NT2/D1 (cell line): Measurements from ENCODE around the gene C5orf22.

Source experiments
- DNase-seq: peaks from one replicate; pipeline ENCODE4 v3.0.0-alpha.2; 2011; ENCODE audit warnings: low read depth, low spot score
- H3K27me3 ChIP-seq: 2 replicates; pipeline ENCODE4 v1.6.0; 2011; ENCODE audit warnings: mild to moderate bottlenecking; ENCODE audit not compliant: insufficient read length, insufficient read depth
- H3K36me3 ChIP-seq: 2 replicates; pipeline ENCODE4 v1.6.1; 2011; ENCODE audit warnings: mild to moderate bottlenecking, low read length, mixed read lengths; ENCODE audit not compliant: insufficient read depth, insufficient read length
- H3K4me1 ChIP-seq: 2 replicates; pipeline ENCODE4 v1.5.1; 2011; ENCODE audit not compliant: insufficient read depth, insufficient read length
- H3K4me3 ChIP-seq: 2 replicates; pipeline ENCODE4 v1.5.1; 2011; ENCODE audit warnings: low read depth; ENCODE audit not compliant: insufficient read length
- H3K9ac ChIP-seq: 2 replicates; pipeline ENCODE4 v1.6.0; 2011; ENCODE audit warnings: low read depth; ENCODE audit not compliant: insufficient read length
- H3K9me3 ChIP-seq: 2 replicates; pipeline ENCODE4 v1.5.1; 2011; ENCODE audit warnings: mild to moderate bottlenecking, low read length; ENCODE audit not compliant: insufficient read depth
- SUZ12 ChIP-seq: IDR thresholded peaks from 2 replicates; pipeline ENCODE4 v1.6.1; 2011; ENCODE audit not compliant: insufficient read length, insufficient read depth; ENCODE audit errors: extremely low read depth
- YY1 ChIP-seq: IDR thresholded peaks from 2 replicates; pipeline ENCODE4 v1.6.1; 2011; ENCODE audit not compliant: insufficient read length, insufficient read depth
- ZNF274 ChIP-seq: IDR thresholded peaks from 2 replicates; pipeline ENCODE4 v1.6.1; 2011; ENCODE audit warnings: mild to moderate bottlenecking, low read depth, low read length

Gene C5orf22

DNA sequence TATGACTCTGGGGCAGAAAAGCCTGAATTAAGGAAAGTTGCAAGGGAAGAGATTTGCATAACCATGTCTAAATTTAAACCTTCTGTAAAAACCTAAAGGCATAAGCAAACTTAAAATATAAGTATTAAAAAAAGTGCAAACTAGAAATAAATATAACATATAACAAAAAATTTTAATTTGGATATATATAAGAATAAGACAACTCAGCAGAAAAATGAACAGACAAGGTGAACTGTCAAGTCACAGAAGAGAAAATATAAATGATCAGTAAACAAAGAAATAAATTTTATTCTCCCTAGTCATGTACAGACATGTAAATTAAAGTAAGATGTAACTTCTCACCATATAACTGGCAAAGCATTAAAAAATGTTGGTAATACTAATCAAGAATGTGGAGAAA, 37.0 kb downstream of the C5orf22 start:
- TF ChIP-seq ZNF274: no peak
- TF ChIP-seq YY1: no peak
- no peak for TF ChIP-seq SUZ12
- no peak overlapping the region for H3K4me3 ChIP-seq
- DNase-seq: no peak
- no peak overlapping the region for H3K9ac ChIP-seq
- H3K36me3 ChIP-seq: no peaks in the 10 kb centered on the region
- no peaks in the 10 kb centered on the region for H3K27me3 ChIP-seq
- H3K9me3 ChIP-seq: peaks cover 11% of the 10 kb centered on the region; the same call in 1 of the 2 replicates
- H3K4me1 ChIP-seq: no peaks in the 10 kb centered on the region

DNA sequence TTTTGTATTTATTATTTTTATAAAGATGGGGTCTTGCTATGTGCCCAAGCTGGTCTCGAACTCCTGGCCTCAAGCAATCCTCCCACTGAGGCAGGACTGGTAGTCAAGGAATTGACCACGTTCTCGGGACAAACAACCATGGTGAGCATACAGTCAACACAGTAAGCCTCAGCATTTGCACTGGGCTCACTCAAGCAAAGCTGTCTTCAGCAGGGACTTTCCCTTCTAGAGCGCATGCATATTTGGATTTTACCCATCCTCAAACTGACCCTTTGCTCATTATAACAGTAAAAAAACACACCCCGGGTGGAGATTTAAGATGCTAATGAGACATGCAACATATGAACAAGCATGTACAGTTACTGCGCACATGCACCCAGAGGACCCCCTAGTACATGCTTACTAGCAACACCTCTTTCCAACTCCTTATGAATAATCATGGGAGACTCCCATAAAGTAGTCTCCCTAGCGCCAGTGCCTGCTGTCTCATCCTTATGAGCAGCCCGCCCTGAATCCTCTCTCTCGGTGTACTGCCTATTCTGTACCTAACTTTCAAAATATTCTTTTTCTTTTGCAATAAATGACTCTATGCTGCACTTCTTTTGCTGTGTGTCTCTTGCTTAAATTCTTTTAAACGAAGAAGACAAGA, 41.5 kb downstream of the C5orf22 start:
- no peaks in the 10 kb centered on the region for H3K9me3 ChIP-seq
- no peak for TF ChIP-seq YY1
- no peaks in the 10 kb centered on the region for H3K4me1 ChIP-seq
- no peaks in the 10 kb centered on the region for H3K27me3 ChIP-seq
- DNase-seq: no peak
- H3K4me3 ChIP-seq: no peak overlapping the region
- H3K9ac ChIP-seq: no peak overlapping the region
- H3K36me3 ChIP-seq: no peaks in the 10 kb centered on the region

DNA sequence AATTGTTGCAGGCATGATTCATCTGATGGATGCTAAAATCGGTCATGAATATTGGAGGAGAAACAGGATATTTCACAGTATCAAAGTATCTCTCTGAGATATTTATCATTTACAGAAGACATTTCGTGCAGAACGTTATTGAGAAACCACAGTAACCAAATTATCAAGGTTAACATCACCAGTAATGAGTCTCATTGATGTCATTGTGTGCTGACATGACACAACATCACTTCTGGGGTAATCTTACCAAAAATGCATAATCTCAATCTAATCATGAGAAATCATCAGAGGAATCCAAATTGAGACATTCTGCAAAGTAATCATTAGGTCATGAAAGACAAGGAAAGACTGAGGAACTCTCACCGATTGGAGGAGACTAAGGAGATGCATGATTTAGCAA, 42.7 kb downstream of the C5orf22 start:
- DNase-seq: no peak
- H3K9me3 ChIP-seq: no peaks in the 10 kb centered on the region
- no peak overlapping the region for H3K9ac ChIP-seq
- no peaks in the 10 kb centered on the region for H3K36me3 ChIP-seq
- TF ChIP-seq YY1 (no peak), ZNF274 (no peak), SUZ12 (no peak)
- H3K4me1 ChIP-seq: no peaks in the 10 kb centered on the region
- no peaks in the 10 kb centered on the region for H3K27me3 ChIP-seq
- H3K4me3 ChIP-seq: no peak overlapping the region

DNA sequence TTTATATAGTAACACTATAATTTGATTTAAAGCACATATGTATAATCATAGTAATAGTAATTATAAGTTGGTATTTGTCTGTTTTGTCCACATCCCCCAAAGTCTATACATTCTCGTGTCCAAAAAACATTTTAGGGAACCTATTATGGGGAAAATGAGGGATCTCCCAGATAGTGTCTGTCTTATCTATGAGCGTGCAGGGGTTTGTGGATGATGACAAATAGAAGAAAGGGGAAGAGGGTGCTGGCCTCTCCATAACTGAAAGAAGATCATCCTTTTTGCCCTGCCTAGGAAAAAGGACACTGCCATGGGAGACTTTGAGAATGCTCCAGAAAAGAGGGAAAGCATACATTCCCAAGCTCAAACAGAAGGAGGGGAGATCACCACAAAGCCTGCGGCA, 45.3 kb downstream of the C5orf22 start:
- DNase-seq: no peak
- H3K9me3 ChIP-seq: no peaks in the 10 kb centered on the region
- H3K4me3 ChIP-seq: no peak overlapping the region
- no peaks in the 10 kb centered on the region for H3K27me3 ChIP-seq
- no peak overlapping the region for H3K9ac ChIP-seq
- TF ChIP-seq SUZ12: no peak
- no peak for TF ChIP-seq ZNF274
- TF ChIP-seq YY1: no peak
- H3K4me1 ChIP-seq: no peaks in the 10 kb centered on the region
- no peaks in the 10 kb centered on the region for H3K36me3 ChIP-seq

DNA sequence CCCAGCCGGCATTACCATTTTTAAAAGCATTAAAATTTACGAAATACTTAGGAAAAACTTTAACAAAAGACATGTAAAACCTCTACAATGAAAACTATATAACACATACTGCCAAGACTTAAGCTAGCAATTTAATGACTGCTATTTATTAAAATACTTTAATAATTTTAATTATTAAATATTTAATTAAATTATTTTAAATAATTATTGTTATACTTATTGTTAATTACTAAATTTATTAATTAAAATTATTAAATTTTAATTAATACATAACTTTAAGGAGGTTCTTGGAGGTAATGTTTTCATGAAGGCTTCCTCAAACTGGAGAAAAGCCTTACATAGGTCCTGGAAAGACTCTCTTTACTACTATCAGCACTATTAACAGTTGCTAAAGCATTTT, 47.5 kb downstream of the C5orf22 start:
- no peaks in the 10 kb centered on the region for H3K9me3 ChIP-seq
- no peaks in the 10 kb centered on the region for H3K4me1 ChIP-seq
- H3K36me3 ChIP-seq: no peaks in the 10 kb centered on the region
- DNase-seq: no peak
- no peak for TF ChIP-seq ZNF274
- no peak for TF ChIP-seq YY1
- no peak for TF ChIP-seq SUZ12
- no peak overlapping the region for H3K4me3 ChIP-seq
- H3K9ac ChIP-seq: no peak overlapping the region
- H3K27me3 ChIP-seq: no peaks in the 10 kb centered on the region

DNA sequence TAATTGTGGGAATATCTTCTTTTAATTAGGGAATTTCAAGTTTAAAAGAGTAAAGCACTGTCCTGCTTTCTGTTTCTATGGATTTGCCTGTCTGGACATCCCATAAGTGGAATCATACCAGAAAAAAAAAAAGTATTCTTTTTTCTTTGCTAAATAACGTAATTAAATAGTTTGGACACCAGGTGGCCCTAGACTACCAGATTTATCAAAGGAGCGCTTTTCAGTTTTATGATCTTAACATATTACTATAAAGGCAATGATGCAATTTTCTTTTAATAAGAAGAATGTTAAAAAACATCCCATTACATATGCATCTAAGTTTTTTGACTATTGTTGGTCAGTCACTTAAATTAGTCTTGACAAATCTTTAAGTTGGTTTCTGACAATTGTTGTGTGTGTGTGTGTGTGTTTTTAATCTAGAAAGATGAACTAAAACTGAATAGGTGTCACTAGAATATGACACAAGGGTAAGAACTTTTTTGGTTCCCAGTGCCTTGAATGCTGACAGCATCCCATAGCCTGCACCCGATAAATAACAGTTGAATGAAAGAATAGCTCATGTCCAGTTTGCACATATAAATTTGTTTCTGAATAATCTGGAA, 49.5 kb downstream of the C5orf22 start:
- Histone ChIP-seq H3K9ac (no peak overlapping the region), H3K4me3 (no peak overlapping the region), H3K9me3 (no peaks in the 10 kb centered on the region), H3K36me3 (no peaks in the 10 kb centered on the region), H3K27me3 (no peaks in the 10 kb centered on the region), H3K4me1 (no peaks in the 10 kb centered on the region)
- TF ChIP-seq SUZ12 (no peak), YY1 (no peak), ZNF274 (no peak)
- peak; percentile 6 for DNase-seq

DNA sequence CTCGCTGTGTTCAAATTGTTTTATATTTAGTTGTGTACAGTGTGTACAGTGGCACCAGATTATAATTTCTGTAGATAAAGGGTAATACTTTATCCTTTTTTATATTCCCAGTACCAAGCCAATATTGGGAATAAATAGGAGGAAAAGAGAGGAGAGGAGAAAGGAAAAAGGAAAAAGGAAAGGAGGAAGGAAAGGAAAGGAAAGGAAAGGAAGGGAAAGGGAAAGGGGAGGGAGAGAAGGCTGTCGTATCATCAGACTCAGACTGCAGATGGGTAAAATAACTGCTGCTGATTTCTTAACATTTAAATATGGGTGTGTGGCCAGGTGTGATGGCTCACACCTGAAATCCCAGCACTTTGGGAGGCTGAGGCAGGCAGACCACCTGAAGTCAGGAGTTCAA, 51.0 kb downstream of the C5orf22 start:
- Histone ChIP-seq H3K4me3 (no peak overlapping the region), H3K27me3 (no peaks in the 10 kb centered on the region), H3K4me1 (no peaks in the 10 kb centered on the region), H3K9me3 (0 out of 2 replicates have a peak, but pooled peaks cover 2% of the 10 kb centered on the region), H3K9ac (no peak overlapping the region), H3K36me3 (no peaks in the 10 kb centered on the region)
- DNase-seq: no peak
- no peak for TF ChIP-seq ZNF274
- TF ChIP-seq SUZ12: no peak
- TF ChIP-seq YY1: no peak
